Right ventricle myocardium superior (tissue), 1 donor: Measurements from ENCODE around the gene SLC8A3. TPM values are rescaled to one million over a fixed set of nuclear protein-coding genes. Genes with fewer than 3 reads are reported as not detected.
A peak's percentile ranks its signal among the peaks of the same experiment; 100 is the strongest.

Source experiments
- ATAC-seq: fragments of 200-7000 bp; cut with Tn5 transposase; one replicate; pipeline ENCODE4 v1.9.1; 2020; ENCODE audit warnings: mild to moderate bottlenecking; ENCODE audit not compliant: poor library complexity
- DNase-seq: peaks from one replicate; pipeline ENCODE4 v3.0.0-alpha.2; 2020
- intact Hi-C: fragments of 100-400 bp; cut with DNase I; formaldehyde crosslinking; loops from one replicate; pipeline ENCODE4 v1.11.2; 2022
- total RNA-seq: library from RNA; stranded (reverse); fragmentation: NEBNext Ultra II Directional; extraction: Animal tissue kit (Norgen Biotek cat#: 25700); gene quantifications from one replicate; pipeline ENCODE4 v1.2.1, GENCODE V29; 2021
- donor health status: DM: no; HTN: yes; CAD: no; lungs with severe emphysema.

SLC8A3 gene
- total RNA-seq, 1 donor from 2014 or later, result 0.16 TPM

- no peak for DNase-seq
- intact Hi-C loops, result no loop called here
- ATAC-seq, result no peak
Measured at GRCh38 chr14:70014406-70015095, 174.2 kb downstream of the SLC8A3 start.

DNA sequence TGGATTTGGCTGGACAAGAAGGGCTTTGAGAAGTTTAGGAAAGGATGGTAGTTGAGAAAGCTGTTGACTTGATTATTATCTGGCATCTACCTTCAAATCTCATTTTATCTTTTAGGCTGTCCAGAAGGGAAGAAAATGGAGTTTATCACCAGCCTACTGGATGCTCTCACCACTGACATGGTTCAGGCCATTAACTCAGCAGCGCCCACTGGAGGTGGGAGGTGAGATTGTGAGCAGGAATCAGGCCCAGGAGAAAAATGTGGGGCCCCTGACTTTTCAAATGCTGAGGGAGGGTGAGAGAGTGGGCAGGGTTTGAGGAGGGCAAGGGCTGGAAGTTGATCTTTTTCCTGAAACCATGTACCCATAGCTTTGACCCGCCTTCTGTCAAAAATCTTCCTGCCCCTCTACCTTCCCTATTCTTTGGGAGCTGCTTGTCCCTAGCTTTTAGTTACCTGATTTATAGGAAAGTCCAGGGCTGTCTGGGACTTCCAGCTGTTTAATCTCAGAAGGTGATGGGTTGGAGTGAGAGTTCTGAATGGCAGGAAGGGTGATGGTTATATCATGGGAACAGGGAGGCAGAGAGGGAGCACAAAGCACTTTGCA lies 175.4 kb downstream of the SLC8A3 start:
- intact Hi-C loops, result no loop called here
- no peak for DNase-seq
- ATAC-seq, result no peak

- intact Hi-C loops, result no loop called here
- DNase-seq (no peak), ATAC-seq (no peak)
Measured at GRCh38 chr14:70011708-70012107, 177.0 kb downstream of the SLC8A3 start.

- DNase-seq (no peak), ATAC-seq (no peak)
- intact Hi-C loops, result no loop called here
Measured at GRCh38 chr14:70011098-70011497, 177.7 kb downstream of the SLC8A3 start.

GRCh38 chr14:70009961-70010360 lies 178.8 kb downstream of the SLC8A3 start:
- DNase-seq (peak; percentile 53), ATAC-seq (peak; percentile 53)
- intact Hi-C loops, result no loop called here

DNA sequence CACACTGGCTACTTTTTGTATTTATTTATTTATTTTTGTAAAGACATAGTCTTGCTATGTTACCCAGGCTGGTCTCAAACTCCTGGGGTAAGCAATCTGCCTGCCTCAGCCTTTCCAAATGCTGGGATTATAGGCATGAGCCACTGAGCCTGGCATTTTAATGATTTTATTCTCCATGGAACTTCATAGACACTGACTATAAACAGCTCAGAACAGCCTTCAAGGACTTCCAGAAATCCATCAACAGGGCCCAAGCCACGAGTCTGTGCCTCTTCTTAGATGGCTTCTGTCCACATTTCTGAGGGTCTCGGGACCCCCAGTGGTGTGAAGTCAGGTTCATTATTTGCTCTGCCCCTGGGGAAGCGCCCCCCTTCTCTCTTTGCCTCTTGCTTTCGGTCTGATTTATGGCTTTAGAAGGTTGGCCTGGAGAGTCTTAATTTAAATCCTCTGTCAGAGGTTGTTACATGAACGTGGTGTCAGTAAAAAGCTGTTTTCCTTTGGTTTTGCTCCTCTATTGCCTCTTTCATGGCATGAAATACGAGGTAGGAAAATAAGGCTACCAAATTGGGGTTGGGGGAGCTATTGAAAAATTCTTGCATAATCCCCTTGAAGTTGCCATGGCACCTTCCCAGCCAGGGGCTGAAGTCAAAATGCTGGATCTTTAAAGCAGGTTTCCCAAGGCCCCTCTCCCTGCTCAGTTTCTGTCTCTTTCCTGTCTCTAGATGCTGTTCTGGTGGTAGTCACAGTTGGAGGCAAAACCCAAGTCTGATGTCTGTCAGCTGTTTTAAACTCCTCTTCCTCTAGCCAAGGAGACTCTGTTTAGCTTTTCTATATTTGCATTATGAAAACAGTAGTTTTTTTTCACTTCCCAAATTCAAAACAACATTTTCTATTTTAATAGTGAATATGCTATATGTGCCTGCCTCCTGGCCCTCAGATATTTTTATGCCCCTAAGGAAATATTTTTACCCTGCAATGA lies 180.2 kb downstream of the SLC8A3 start:
- ATAC-seq (no peak), DNase-seq (no peak)
- intact Hi-C loops, result no loop called here

- intact Hi-C loops, result no loop called here
Measured at GRCh38 chr14:70006699-70007098, 182.1 kb downstream of the SLC8A3 start.

GRCh38 chr14:70005281-70005805 lies 183.4 kb downstream of the SLC8A3 start:
- intact Hi-C loops, result no loop called here
- DNase-seq, result no peak
- ATAC-seq, result no peak

More at GRCh38 chr14:70006699-70007098, 182.1 kb downstream of the SLC8A3 start:
- ATAC-seq (no peak), DNase-seq (no peak)

DNA sequence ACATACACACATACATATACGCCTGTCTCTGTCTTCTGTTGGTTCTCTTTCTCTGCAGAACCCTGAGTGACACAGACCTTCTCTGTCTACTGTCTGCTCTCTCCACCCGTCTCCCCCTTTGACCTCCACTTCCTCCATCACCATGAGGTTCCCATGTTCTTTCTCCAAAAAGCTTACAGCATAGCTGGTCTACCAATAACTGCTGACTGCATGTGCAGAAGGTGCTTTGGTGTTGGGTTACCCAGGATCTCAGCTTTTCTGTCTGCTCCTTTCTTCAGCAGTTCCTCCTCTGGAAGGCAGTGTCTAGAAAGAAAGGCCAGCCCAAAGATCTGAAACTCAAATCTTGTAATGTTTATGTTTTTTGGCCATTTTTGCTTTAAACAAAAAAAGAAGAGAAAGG lies 184.0 kb downstream of the SLC8A3 start:
- intact Hi-C loops, result no loop called here
- ATAC-seq (no peak), DNase-seq (no peak)

DNA sequence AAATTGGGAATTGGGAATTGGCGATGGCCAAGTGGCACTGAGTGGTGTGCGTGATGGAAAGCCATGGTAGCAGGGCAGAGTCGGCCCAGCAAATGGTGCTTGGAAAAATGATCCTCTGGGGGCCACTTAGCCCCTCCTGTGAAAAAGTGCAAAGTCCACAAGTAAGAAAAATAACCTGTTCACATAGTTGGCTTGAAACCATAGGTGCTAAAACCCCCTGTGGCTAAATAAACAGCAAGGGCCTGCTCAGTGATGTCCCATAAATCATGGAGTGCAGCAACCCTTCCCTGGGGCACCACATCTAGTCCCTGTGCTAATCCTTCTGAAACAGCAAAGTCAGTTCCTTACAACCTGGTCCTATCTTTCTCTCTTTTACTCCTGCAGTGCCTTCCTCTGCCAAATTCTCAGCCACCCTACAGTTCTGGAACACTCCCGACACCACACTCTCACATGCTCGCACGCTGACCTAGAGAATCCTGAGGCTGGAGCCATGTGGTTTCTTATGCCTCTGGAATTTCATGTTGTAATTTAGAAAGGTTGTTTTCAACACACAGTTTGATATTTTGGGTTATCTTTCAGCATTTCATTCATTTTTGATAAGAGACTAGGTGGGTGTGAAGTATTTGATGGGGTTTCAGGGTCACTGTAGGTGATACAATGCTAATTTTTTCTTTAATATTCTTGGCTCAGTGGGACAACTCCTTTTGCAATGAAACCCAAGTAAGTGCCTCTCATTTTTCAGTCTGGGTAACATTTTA lies 186.0 kb downstream of the SLC8A3 start:
- ATAC-seq (no peak), DNase-seq (no peak)
- intact Hi-C loops, result no loop called here

DNA sequence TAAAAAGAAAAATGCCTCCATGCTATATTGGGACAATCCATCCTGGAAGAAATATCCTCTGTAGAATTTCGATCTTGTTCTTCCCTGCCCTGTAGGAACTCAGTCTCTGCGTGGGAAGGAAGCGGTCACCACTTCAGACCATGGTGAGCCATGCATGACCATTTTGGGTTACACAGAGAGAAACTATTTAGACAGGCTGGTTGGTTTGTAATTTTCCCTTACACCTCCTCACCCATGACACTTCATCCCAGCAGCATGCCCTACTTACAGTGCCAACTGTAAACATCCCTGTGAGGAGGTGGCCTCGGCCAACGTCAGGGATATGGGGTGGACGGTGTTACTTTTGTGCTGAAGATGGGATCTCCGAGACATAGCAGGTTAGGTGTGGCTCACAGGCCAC lies 188.2 kb downstream of the SLC8A3 start:
- ATAC-seq, result no peak
- DNase-seq, result no peak

GRCh38 chr14:69999261-69999674 lies 189.5 kb downstream of the SLC8A3 start:
- DNase-seq (no peak), ATAC-seq (no peak)
- intact Hi-C loops, result no loop called here

More for the DNA sequence above, 188.2 kb downstream of the SLC8A3 start:
- intact Hi-C loops, result no loop called here

DNA sequence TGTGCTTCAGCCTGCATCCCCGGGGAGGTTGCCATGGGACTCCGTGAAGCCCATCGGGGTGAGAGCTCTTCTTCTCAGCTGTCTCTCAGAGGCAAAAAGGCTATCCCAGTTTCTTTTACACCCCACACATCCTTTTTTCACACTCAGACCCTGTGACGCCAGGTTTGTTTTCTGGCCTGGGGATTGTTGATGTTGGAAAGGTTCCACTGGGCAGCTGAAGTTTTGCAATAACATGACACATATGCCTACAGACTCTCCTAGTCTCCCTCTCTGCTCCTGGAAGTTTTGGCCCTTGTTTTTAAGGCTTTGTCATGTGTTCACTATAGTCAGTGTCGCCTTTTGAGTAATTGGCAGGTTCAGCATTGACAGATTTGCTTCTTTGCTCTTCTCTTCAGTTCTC lies 190.9 kb downstream of the SLC8A3 start:
- ATAC-seq (peak; percentile 52), DNase-seq (no peak)
- intact Hi-C loops, result no loop called here

DNA sequence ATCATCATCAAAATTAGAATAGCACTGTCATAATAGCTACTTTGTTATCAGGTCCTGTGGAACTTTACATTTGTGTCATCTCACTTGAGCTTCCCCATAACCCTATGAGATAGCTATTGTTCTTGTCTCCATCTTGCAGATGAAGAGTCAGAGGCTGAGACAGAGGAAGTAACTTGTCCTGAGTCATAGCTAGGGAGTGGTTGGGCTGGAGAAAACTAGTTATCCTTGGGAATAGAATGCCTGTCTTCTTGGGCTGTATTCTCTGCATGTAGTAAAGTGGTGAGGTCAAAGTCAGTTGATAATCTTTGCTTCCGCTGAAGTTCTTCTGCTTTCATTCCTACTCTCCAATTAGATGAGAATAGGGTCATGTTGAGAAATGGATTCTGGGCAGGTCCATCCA lies 192.5 kb downstream of the SLC8A3 start:
- ATAC-seq (no peak), DNase-seq (no peak)
- intact Hi-C loops, result no loop called here

Other genes starting within 250 kb of the SLC8A3 start
- gene COX16, start 170.7 kb upstream of the SLC8A3 start, total RNA-seq, result 26.5 TPM
- gene SYNJ2BP, start 228.1 kb upstream of the SLC8A3 start, total RNA-seq, result 54.8 TPM